ENCODE results near the gene DENND4C.

GRCh38 chr9:19231126-19231903 is 822 bp downstream of the DENND4C start:
- TF ChIP-seq EZH2phosphoT487 (conservative IDR thresholded peaks at IDR 0.05; ENCODE audit: low read length) (no peak), CTCF (IDR thresholded peaks at IDR 0.05; ENCODE audit: insufficient read depth, low read length, poor library complexity, severe bottlenecking) (no peak)

Measured in SU-DHL-6 (cell line).